ENCODE results near the gene ANKRD66. TPM values are rescaled to one million over a fixed set of nuclear protein-coding genes. Genes with fewer than 3 reads are reported as not detected.
"Not testable (repeated sequence)": the region's sequence is repeated elsewhere in the genome, so short reads cannot be mapped to it uniquely, and the experiment has no call there.

The ANKRD66 gene
- total RNA-seq, 2 donors from 2014 or later, result not detected

DNA sequence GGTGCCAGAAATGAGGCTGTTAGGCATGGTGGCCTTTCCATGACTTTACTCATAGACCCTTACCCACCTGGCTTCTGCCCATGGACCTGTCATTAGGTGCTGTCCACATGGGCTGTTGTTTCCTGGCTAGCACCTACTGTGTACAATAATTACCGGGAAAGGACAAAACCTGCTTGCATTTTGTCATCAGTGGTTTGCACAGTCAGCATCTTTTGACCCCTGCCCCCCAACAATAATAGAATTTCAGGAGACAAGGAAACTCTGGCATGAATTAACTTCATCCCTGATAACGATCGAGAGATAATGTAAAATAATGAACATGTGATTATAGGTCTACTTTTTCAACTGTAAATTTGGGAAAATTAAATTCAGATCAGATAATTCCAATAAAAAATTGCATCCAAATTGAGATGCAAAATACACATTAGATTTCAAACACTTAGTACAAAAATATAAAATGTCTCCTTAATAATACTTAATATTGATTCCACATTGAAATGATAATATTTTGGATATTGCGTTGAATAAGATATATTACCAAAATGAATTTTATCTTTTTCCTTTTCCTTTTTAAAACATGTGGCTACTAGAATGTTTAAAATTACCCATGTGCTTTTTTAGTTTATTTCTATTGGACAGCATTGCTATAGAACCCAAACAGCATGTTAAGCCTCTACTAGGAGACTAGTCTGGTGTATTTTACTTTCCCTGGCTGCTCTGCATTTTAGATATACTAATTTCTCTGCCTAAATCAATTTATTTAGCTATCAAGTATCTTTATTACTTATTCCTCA is 12.4 kb downstream of the ANKRD66 start:
- DNase-seq (ENCODE audit: low spot score), result no peak
- H3K4me1 ChIP-seq (ENCODE audit: control insufficient read depth in 1 of 2, low read depth in 2 of 2), result no peaks in the 10 kb centered on the region
- no peak for ATAC-seq (ENCODE audit: insufficient number of reproducible peaks, low FRiP score, low read depth)
- TF ChIP-seq, protein P1, sequence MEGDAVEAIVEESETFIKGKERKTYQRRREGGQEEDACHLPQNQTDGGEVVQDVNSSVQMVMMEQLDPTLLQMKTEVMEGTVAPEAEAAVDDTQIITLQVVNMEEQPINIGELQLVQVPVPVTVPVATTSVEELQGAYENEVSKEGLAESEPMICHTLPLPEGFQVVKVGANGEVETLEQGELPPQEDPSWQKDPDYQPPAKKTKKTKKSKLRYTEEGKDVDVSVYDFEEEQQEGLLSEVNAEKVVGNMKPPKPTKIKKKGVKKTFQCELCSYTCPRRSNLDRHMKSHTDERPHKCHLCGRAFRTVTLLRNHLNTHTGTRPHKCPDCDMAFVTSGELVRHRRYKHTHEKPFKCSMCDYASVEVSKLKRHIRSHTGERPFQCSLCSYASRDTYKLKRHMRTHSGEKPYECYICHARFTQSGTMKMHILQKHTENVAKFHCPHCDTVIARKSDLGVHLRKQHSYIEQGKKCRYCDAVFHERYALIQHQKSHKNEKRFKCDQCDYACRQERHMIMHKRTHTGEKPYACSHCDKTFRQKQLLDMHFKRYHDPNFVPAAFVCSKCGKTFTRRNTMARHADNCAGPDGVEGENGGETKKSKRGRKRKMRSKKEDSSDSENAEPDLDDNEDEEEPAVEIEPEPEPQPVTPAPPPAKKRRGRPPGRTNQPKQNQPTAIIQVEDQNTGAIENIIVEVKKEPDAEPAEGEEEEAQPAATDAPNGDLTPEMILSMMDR (IDR thresholded peaks at IDR 0.05), result no peak
- no peaks in the 10 kb centered on the region for H3K9me3 ChIP-seq
- no peak overlapping the region for H3K27ac ChIP-seq
- H3K36me3 ChIP-seq, result no peaks in the 10 kb centered on the region
- H3K27me3 ChIP-seq (replicated peaks; ENCODE audit: insufficient read depth), result no peaks in the 10 kb centered on the region
- no peak overlapping the region for H3K4me3 ChIP-seq

DNA sequence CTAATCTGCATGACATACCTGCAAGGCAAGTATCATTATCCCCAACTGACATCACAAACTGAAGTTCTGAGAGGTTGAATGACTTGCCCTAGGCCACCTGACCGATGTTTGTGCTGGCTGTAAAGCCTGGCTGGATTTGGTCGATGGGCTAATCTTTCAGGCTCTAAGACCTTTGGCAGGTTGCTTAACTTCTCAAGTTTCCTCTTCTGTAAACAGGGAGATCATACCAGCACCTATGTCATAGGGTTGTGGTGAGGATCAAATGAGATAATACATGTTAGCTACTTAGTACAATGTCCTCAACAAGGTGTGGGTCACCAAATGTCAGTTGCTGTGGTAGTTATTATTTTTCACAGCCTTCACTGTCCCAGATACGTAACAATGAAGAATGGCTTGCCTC is 14.2 kb downstream of the ANKRD66 start:
- ATAC-seq (ENCODE audit: insufficient number of reproducible peaks, low FRiP score, low read depth), result no peak
- Histone ChIP-seq H3K27me3 (replicated peaks; ENCODE audit: insufficient read depth) (no peaks in the 10 kb centered on the region), H3K36me3 (no peaks in the 10 kb centered on the region), H3K27ac (no peak overlapping the region), H3K4me3 (no peak overlapping the region), H3K4me1 (ENCODE audit: control insufficient read depth in 1 of 2, low read depth in 2 of 2) (no peaks in the 10 kb centered on the region), H3K9me3 (no peaks in the 10 kb centered on the region)
- no peak for DNase-seq (ENCODE audit: low spot score)
- TF ChIP-seq, protein P1 (IDR thresholded peaks at IDR 0.05), result no peak

DNA sequence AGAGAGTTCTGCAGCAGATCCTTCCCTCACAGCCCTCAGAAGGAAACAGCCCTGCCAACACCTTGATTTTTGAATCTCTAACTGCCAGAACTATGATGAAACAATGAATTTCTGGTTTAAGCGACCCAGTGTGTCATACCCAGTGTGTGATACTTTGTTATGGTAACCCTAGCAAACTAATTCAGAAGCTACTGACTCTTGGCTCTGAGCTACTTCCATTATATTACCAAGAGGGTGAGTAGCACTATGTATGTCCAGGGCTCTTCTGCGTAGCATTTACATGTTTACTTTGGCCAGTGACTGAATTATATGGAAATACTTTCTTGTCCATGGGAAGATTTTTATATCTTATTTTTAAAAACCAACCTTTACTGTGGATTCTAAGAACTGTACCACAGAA is 16.7 kb downstream of the ANKRD66 start:
- Histone ChIP-seq H3K27me3 (replicated peaks; ENCODE audit: insufficient read depth) (no peaks in the 10 kb centered on the region), H3K4me1 (ENCODE audit: control insufficient read depth in 1 of 2, low read depth in 2 of 2) (no peaks in the 10 kb centered on the region), H3K9me3 (no peaks in the 10 kb centered on the region), H3K36me3 (no peaks in the 10 kb centered on the region), H3K27ac (no peak overlapping the region), H3K4me3 (no peak overlapping the region)
- ATAC-seq (ENCODE audit: insufficient number of reproducible peaks, low FRiP score, low read depth), result no peak
- no peak for DNase-seq (ENCODE audit: low spot score)
- TF ChIP-seq, protein P1 (IDR thresholded peaks at IDR 0.05), result no peak

DNA sequence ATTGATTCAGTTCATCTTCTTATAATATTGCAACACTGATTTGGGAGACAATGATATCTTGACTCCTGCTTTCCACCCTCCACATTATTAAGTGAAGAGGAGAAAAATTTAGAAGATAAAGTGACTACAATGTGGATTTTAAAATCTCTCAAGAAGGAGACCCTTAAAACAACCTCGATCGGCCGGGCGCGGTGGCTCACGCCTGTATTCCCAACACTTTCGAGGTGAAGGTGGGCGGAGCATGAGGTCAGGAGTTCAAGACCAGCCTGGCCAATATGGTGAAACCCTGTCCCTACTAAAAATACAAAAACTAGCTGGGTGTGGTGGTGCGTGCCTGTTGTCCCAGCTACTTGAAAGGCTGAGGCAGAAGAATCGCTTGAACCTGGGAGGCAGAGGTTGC is 17.5 kb downstream of the ANKRD66 start:
- not testable (repeated sequence) for H3K27ac ChIP-seq; DNase-seq (ENCODE audit: low spot score); ATAC-seq (ENCODE audit: insufficient number of reproducible peaks, low FRiP score, low read depth); H3K9me3 ChIP-seq; H3K36me3 ChIP-seq; H3K27me3 ChIP-seq (replicated peaks; ENCODE audit: insufficient read depth); H3K4me1 ChIP-seq (ENCODE audit: control insufficient read depth in 1 of 2, low read depth in 2 of 2); H3K4me3 ChIP-seq

DNA sequence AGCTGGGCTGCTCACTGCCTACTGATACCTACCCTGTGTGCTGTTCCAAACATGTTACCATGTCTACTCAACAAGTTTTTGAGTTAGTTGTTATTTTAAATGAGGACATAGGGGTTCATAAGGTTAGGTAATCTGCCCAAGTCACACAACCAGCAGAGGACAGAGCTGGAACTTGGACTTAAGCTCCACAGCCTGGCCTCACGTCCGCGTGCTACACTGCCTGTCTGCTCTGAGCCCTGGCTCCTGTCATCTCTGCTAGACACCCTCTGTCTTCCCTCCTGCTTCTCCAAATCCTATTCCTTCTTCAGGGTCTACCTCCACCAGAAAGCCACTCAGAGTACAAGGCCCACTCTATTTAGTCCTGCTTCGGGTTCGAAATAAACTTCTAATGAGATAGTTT is 18.2 kb downstream of the ANKRD66 start:
- TF ChIP-seq, protein P1 (IDR thresholded peaks at IDR 0.05), result no peak

DNA sequence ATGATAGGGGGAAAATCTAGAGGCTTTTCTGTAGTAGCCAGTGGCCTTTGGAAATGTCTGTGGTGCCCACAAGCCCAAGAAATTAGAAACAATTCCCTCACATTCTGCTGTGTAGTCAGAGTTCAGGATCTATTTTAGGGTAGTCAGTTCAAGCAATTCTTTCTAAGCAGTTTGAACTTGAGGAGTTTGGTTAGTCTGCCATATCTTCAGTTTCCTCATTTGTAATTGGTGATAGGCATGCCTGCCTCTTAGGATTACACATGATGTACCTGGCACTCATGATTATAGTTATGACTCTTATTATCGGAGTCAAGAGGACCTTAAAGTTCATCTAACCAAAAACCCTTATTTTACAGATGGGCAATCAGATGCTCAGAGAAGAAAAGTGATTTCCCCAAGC is 25.3 kb downstream of the ANKRD66 start:
- Histone ChIP-seq H3K27me3 (replicated peaks; ENCODE audit: insufficient read depth) (no peaks in the 10 kb centered on the region), H3K36me3 (no peaks in the 10 kb centered on the region), H3K4me1 (ENCODE audit: control insufficient read depth in 1 of 2, low read depth in 2 of 2) (no peaks in the 10 kb centered on the region), H3K4me3 (no peak overlapping the region), H3K27ac (peak overlapping the region in 1 of 2 donors; percentile 38), H3K9me3 (no peaks in the 10 kb centered on the region)
- TF ChIP-seq, protein P1 (IDR thresholded peaks at IDR 0.05), result no peak
- ATAC-seq (ENCODE audit: insufficient number of reproducible peaks, low FRiP score, low read depth) (no peak), DNase-seq (ENCODE audit: low spot score) (no peak)

More for the DNA sequence above, 18.2 kb downstream of the ANKRD66 start:
- Histone ChIP-seq H3K4me3 (no peak overlapping the region), H3K27ac (no peak overlapping the region), H3K4me1 (ENCODE audit: control insufficient read depth in 1 of 2, low read depth in 2 of 2) (no peaks in the 10 kb centered on the region), H3K36me3 (no peaks in the 10 kb centered on the region), H3K9me3 (no peaks in the 10 kb centered on the region), H3K27me3 (replicated peaks; ENCODE audit: insufficient read depth) (no peaks in the 10 kb centered on the region)
- ATAC-seq (ENCODE audit: insufficient number of reproducible peaks, low FRiP score, low read depth), result no peak
- DNase-seq (ENCODE audit: low spot score), result no peak
